GM18858 (cell line): ENCODE measurements around the gene ZFYVE28.
A peak's percentile ranks its signal among the peaks of the same experiment; 100 is the strongest.

Experiments
- ATAC-seq: cut with Tn5 transposase; IDR thresholded peaks from one replicate; pipeline ENCODE4 v1.9.1; 2021; ENCODE audit not compliant: unreplicated experiment

Gene ZFYVE28

DNA sequence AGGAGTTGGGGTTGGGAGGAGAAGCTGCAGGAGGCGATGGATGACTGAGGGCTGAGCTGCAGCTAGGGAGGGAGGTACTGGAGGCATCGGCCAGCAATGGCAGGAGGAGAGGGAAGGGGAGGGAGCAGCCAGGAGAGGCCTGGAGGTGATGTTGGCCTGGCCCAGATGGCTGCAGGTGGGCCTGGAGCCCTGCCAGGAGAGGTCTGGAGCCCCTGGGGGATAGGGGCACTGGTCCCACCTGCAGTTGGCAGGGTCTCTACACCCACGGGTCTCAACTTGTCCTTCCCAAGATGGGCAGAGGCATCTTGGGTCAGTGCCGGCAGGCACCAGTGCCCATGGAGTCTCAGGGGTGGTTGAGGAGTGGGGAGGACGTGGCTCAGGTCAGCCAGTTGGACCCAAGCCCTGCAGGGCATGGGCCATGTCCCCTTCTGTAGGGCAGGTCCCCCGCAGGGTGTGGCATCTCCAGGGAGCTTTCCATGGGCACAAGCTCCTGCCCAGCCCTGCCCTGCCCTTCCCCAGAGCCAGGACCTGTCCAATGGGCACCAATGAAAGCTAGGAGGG is 153.9 kb downstream of the ZFYVE28 start:
- ATAC-seq, result no peak

GRCh38 chr4:2263926-2264321 is 154.5 kb downstream of the ZFYVE28 start:
- ATAC-seq, result no peak

- no peak for ATAC-seq
These were observed 155.5 kb downstream of the ZFYVE28 start for GRCh38 chr4:2262944-2263250.

GRCh38 chr4:2262145-2262943 is 156.1 kb downstream of the ZFYVE28 start:
- peak; percentile 81 for ATAC-seq

- no peak for ATAC-seq
These were observed 156.6 kb downstream of the ZFYVE28 start, which contains the start of gene MXD4 for GRCh38 chr4:2261853-2262144. Gene MXD4, minus strand, starts transcription at chr4:2262109. Its CDS starts 129 bp downstream, at chr4:2261980.

GRCh38 chr4:2261110-2261852 is 157.2 kb downstream of the ZFYVE28 start:
- ATAC-seq, result no peak

- ATAC-seq, result no peak
These were observed 157.9 kb downstream of the ZFYVE28 start for GRCh38 chr4:2260344-2261109.

GRCh38 chr4:2259541-2260343 is 158.7 kb downstream of the ZFYVE28 start:
- ATAC-seq, result no peak

DNA sequence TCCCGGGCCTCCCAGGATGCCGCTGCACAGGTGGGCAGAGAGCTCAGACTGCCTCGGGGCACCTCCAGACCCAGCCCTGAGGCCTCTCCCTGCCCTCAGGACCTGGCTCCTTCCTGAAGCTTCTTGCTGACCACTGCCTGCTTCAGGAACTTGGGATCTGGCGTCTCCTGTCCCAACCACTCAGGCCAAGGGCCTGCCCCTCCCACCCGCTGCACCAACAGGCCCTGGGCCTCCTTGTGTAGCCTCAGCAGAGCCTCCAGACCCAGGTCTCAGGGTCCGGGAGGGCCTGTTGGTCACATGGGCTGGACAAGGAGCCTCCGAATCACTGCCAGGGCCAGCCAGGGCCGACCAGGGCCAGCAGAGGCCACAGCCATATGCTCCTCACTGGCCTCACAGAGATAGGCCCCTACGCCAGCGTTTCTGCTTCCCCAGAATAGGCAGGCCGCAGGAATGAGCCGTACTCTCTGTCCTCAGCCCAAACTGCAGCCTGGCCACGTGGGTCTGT is 159.4 kb downstream of the ZFYVE28 start:
- no peak for ATAC-seq

DNA sequence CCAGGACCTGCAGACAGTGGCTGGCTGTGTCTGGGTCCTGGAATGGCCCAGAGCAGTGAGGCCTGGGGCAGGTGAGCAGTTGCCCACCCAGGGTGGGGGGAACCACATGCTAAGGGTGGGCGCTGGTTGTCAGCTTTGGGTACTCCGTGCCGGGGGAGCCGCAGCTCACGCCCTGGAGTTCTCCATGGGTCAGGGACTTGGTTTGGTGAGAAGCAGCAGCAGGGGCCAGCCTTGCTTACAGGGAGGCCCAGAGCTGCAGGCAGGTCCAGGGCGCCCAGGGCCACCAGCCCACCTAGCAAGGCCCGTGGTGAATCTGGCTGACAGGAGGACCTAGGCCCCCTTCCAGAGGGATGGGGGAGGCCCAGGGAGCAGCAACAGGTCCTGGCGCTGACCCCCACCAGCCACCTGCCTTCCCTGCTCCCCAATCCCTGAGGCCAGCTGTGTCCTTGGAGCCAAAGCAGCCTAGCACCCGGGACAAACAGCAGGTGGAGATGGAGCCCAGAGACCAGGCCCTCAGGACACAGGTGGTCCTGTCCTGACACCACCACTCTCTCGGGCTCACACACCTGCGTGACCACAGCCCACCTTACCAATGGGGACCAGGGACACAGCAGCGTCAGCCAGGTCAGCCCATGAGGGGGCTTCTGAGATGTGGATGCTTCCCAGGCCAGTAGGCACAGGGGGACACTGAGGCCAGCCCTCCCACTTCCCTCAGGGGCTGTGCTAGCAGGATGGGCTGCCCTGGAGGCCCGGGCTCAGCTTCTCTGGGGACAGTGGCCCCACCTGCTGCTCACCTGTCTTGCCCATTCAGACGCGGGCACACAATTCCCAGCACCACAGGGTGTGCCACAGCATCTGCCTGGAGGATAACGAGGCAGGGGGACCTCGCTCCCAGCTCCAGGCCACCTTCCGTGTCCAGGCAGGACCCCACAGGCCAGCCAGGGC is 160.1 kb downstream of the ZFYVE28 start:
- ATAC-seq, result no peak

DNA sequence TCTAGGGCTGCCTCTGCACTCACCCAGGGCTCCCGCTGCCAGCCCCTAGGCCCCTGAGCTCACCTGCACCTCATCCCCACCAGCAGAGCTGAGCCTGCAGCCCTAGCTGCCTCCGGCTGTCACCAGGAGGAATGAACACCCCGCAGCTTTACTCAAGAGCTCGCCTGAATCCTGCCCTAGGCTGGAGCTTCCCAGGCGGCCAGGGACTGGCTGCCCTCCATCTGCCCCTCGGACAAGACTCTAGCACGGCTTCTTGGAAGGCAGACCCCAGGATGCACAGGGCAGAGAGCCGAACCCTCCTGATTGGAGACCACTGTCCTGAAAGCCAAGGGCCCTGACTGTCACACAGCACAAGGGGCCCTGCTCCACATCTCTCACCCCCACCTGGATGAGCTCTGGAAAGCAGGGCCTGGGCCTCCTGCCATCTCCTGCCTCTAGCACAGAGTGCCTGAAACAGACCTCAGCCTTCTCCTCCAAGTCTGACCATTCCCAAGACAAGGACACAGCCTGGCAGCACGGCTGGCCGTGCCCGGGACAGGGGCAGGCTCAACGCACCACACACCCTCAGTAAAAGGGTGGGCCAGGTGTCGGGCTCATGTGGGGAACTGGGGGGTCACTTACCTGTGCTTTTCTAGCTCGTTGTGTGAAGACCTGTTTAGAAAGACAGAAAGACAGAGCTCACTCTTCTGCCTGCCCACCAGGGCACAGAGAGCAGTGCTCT is 160.9 kb downstream of the ZFYVE28 start:
- no peak for ATAC-seq

DNA sequence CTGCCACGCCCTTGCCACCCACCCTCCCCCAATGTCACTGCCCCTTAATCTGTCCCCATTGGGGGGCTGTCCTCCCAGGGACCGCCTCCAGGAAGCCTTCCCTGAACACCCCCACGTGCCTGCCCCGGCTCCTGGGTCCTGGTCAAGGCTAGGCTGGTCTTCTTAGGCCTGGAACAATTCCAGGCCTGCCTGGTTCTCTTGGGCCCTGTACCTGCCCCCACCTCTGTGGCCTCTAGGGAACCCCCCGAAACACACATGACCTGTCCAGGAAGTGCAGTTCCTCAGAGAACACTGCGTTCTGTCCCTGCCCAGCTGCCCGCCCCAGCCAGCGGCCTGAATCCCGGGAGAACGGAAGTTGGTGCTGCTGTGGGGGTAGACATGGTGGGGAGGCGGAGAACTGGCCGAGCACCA is 161.7 kb downstream of the ZFYVE28 start:
- ATAC-seq, result no peak

GRCh38 chr4:2256156-2256731 is 162.2 kb downstream of the ZFYVE28 start:
- ATAC-seq, result no peak

GRCh38 chr4:2255501-2256155 is 162.8 kb downstream of the ZFYVE28 start:
- no peak for ATAC-seq

DNA sequence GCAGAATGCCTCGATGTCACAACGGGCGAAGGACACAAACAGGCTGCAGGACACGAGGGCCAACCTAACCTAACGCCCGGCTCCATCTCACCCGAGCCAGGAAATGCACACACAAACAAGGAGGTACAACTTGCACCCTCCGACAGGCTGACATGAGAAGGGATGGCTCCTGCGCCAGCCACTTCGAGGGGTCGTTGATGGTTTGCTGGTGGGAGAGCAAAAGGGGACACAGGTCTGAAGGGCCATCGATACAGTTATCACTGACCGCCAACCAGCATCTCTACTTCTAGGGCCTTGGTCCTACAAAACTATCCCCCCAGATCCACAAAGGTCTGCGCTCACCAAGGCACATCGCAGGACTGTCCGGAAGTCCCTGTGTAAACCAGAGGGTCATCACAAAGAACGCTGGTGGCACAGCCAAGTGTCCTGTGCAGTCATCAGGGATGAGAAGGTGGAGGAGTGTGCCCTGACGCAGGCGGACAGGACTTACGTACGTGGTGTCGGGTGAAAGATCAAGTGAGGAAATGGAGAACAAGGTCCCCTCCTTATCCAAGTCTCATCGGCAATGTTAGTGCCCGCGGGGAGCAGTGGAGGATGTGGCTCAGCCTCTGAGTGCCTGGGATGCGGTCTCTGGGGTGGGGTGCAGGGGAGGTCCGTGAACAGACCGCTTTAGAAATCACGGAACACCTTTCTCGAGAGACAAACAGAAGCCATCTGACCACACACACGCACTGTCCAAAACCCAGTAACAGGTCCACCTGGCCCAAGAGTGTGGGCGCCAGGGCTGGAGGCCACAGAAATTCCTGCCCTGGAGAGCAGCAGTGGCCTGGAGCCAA is 163.6 kb downstream of the ZFYVE28 start:
- ATAC-seq, result no peak

- no peak for ATAC-seq
These were observed 165.0 kb downstream of the ZFYVE28 start for GRCh38 chr4:2253160-2254084.
